Calu3 (cell line): Measurements from ENCODE around the gene KIF16B. TPM values are rescaled to one million over a fixed set of nuclear protein-coding genes. Genes with fewer than 3 reads are reported as not detected.

ENCODE experiments used
- BruUV-seq: library from RNA; stranded (reverse); fragments of 400-500 nt; replicated peaks from 2 replicates; lab custom pipeline; 2021; lab: Mats Ljungman, UMichigan
- CTCF ChIA-PET: fragments of 300-600 bp; sonication (Branson Sonifier 250); formaldehyde crosslinking; loops from one replicate; lab custom pipeline; 2022; ENCODE audit warnings: antibody characterized with exemption; lab: Charles Lee
- DNase-seq: peaks from one replicate; pipeline ENCODE4 v3.0.0; 2022
- H3K27ac Mint-ChIP-seq: one replicate; pipeline ENCODE4 v1.8.0; 2022; ENCODE audit warnings: mixed read lengths; ENCODE audit not compliant: unreplicated experiment
- H3K27me3 Mint-ChIP-seq: one replicate; pipeline ENCODE4 v1.8.0; 2022; ENCODE audit warnings: mixed read lengths; ENCODE audit not compliant: unreplicated experiment
- H3K36me3 Mint-ChIP-seq: one replicate; pipeline ENCODE4 v1.8.0; 2022; ENCODE audit warnings: mild to moderate bottlenecking, moderate library complexity, mixed read lengths; ENCODE audit not compliant: insufficient read depth, unreplicated experiment
- H3K4me1 Mint-ChIP-seq: one replicate; pipeline ENCODE4 v1.8.0; 2022; ENCODE audit warnings: mild to moderate bottlenecking, low read depth, mixed read lengths; ENCODE audit not compliant: unreplicated experiment
- H3K4me3 Mint-ChIP-seq: one replicate; pipeline ENCODE4 v1.8.0; 2022; ENCODE audit warnings: mild to moderate bottlenecking, low read depth, moderate library complexity, mixed read lengths; ENCODE audit not compliant: unreplicated experiment
- H3K9me3 Mint-ChIP-seq: one replicate; pipeline ENCODE4 v1.8.0; 2022; ENCODE audit warnings: low read depth, mixed read lengths; ENCODE audit not compliant: unreplicated experiment
- CTCF ChIP-seq: fragments of 200-600 bp; IDR thresholded peaks from one replicate; pipeline ENCODE4 v1.8.0; 2022; ENCODE audit warnings: antibody characterized with exemption; ENCODE audit not compliant: unreplicated experiment
- intact Hi-C: fragments of 100-400 bp; cut with micrococcal nuclease; formaldehyde crosslinking; loops from one replicate; pipeline ENCODE4 v1.10.0; 2022; ENCODE audit not compliant: unreplicated experiment
- total RNA-seq: library from RNA; stranded (reverse); gene quantifications from 2 replicates; pipeline ENCODE4 v1.2.3, GENCODE V29; 2022

Gene KIF16B
- total RNA-seq, 1 experiment from 2014 or later: 4.3 TPM

DNA sequence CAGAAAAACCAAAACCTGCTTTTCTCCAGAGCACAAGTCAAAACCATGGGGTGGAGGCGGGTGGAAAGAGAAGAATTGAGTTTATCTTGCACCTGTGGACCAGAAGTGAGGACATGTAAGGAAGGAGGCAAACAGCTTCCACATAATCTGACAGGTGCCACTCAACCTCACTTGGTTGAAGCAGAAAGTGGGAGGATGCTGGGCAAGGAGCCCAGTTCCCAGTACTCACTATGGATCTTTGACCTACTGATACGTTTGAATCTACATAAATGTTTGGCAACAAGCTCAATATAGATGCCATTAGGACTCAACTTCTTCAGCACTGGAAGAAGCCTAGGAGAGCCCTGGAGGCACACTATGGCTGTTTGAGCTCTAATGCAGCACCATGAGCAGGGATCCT lies 285.5 kb downstream of the KIF16B start:
- intact Hi-C loops: no loop called here
- DNase-seq: no peak
- Mint-ChIP-seq H3K4me3 (no peak overlapping the region), H3K27ac (no peak overlapping the region), H3K27me3 (no peaks in the 10 kb centered on the region), H3K4me1 (no peaks in the 10 kb centered on the region), H3K36me3 (no peaks in the 10 kb centered on the region), H3K9me3 (no peaks in the 10 kb centered on the region)
- CTCF ChIA-PET: no interaction called here
- no peak for TF ChIP-seq CTCF
- no TSS peak for BruUV-seq

GRCh38 chr20:16286601-16287000 lies 286.6 kb downstream of the KIF16B start:
- no peak for DNase-seq
- no peaks in the 10 kb centered on the region for H3K36me3 Mint-ChIP-seq
- no peak overlapping the region for H3K27ac Mint-ChIP-seq
- no peaks in the 10 kb centered on the region for H3K4me1 Mint-ChIP-seq
- H3K9me3 Mint-ChIP-seq: no peaks in the 10 kb centered on the region
- TF ChIP-seq CTCF: no peak
- intact Hi-C loops: no loop called here
- CTCF ChIA-PET: no interaction called here
- no peaks in the 10 kb centered on the region for H3K27me3 Mint-ChIP-seq
- no TSS peak for BruUV-seq
- H3K4me3 Mint-ChIP-seq: no peak overlapping the region

GRCh38 chr20:16284385-16285100 lies 288.7 kb downstream of the KIF16B start:
- Mint-ChIP-seq H3K27me3 (no peaks in the 10 kb centered on the region), H3K4me1 (no peaks in the 10 kb centered on the region), H3K27ac (no peak overlapping the region), H3K36me3 (no peaks in the 10 kb centered on the region), H3K4me3 (no peak overlapping the region), H3K9me3 (no peaks in the 10 kb centered on the region)
- intact Hi-C loops: no loop called here
- BruUV-seq: no TSS peak
- CTCF ChIA-PET: interaction anchor here (0.6 kb wide), 1 partner anchor 1177 kb away, joined by 3 read pairs; no protein-coding TSS in a partner anchor
- DNase-seq: no peak
- no peak for TF ChIP-seq CTCF

GRCh38 chr20:16283978-16284377 lies 289.3 kb downstream of the KIF16B start:
- no peak for TF ChIP-seq CTCF
- no peaks in the 10 kb centered on the region for H3K9me3 Mint-ChIP-seq
- H3K4me3 Mint-ChIP-seq: no peak overlapping the region
- no TSS peak for BruUV-seq
- intact Hi-C loops: no loop called here
- H3K27ac Mint-ChIP-seq: no peak overlapping the region
- DNase-seq: no peak
- CTCF ChIA-PET: interaction anchor here (0.6 kb wide), 1 partner anchor 1177 kb away, joined by 3 read pairs; no protein-coding TSS in a partner anchor
- no peaks in the 10 kb centered on the region for H3K36me3 Mint-ChIP-seq
- no peaks in the 10 kb centered on the region for H3K4me1 Mint-ChIP-seq
- no peaks in the 10 kb centered on the region for H3K27me3 Mint-ChIP-seq
